ENCODE measurements around the gene TMCC2. TPM values are rescaled to one million over a fixed set of nuclear protein-coding genes. Genes with fewer than 3 reads are reported as not detected.
A peak's percentile ranks its signal among the peaks of the same experiment; 100 is the strongest.

Gene TMCC2
- total RNA-seq, 1 experiment from 2014 or later, result 3.1 TPM

- Histone ChIP-seq H3K9me3 (ENCODE audit: control insufficient read depth, insufficient read depth, low read depth, low read length) (no peaks in the 10 kb centered on the region), H3K27ac (ENCODE audit: low read length) (peak overlapping the region; percentile 85), H3K4me3 (ENCODE audit: low read depth in 2 of 2, low read length in 2 of 2) (no peak overlapping the region), H3K36me3 (ENCODE audit: control insufficient read depth, insufficient read depth, low read length) (no peaks in the 10 kb centered on the region; the same call in 1 of the 2 replicates), H3K4me1 (ENCODE audit: control insufficient read depth, insufficient read depth, low read length) (peaks cover 71% of the 10 kb centered on the region), H3K27me3 (ENCODE audit: control insufficient read depth, insufficient read depth, low read length) (no peaks in the 10 kb centered on the region)
- ChIA-PET CTCF (interaction anchor here (0.5 to 1.3 kb wide), 6 partner anchors 26 to 233 kb away, joined by 3 to 5 read pairs (median 4); no protein-coding TSS in a partner anchor), POLR2A (interaction anchor here (0.6 to 0.7 kb wide), 2 partner anchors 20 to 25 kb away, joined by 3 to 8 read pairs; no protein-coding TSS in a partner anchor)
- DNase-seq (ENCODE audit: low read depth, low spot score), result peak; percentile 84
- intact Hi-C loops (cut with micrococcal nuclease; ENCODE audit: unreplicated experiment) (no loop called here), in situ Hi-C loops (cut with HindIII; ENCODE audit: low pct_unique_long_range_greater_than_20kb, low sequenced_read_pairs) (no loop called here)
- TF ChIP-seq CTCF (IDR thresholded peaks at IDR 0.05), result no peak
- TF ChIP-seq TCF7L2 (IDR thresholded peaks at IDR 0.05; ENCODE audit: low read depth, low read length), result peak; percentile 53; the same call in 1 of the 2 replicates
- no peak for TF ChIP-seq REST (IDR thresholded peaks at IDR 0.05; ENCODE audit: insufficient read depth in 1 of 2, low read depth in 2 of 2, low read length in 1 of 2)
- peak; percentile 71 for TF ChIP-seq POLR2AphosphoS5 (IDR thresholded peaks at IDR 0.05; ENCODE audit: low read depth, low read length)
- ATAC-seq, result peak; percentile 66
- no TSS peak for BruUV-seq (replicated peaks)
Observed at GRCh38 chr1:205298191-205298994, 70.6 kb downstream of the TMCC2 start.

GRCh38 chr1:205300149-205300548, 72.4 kb downstream of the TMCC2 start:
- Histone ChIP-seq H3K9me3 (ENCODE audit: control insufficient read depth, insufficient read depth, low read depth, low read length) (no peaks in the 10 kb centered on the region), H3K27ac (ENCODE audit: low read length) (peak overlapping the region; percentile 54), H3K27me3 (ENCODE audit: control insufficient read depth, insufficient read depth, low read length) (no peaks in the 10 kb centered on the region), H3K36me3 (ENCODE audit: control insufficient read depth, insufficient read depth, low read length) (peaks cover 4% of the 10 kb centered on the region), H3K4me1 (ENCODE audit: control insufficient read depth, insufficient read depth, low read length) (peaks cover 57% of the 10 kb centered on the region), H3K4me3 (ENCODE audit: low read depth in 2 of 2, low read length in 2 of 2) (no peak overlapping the region)
- ChIA-PET CTCF (no interaction called here), POLR2A (no interaction called here)
- no peak for ATAC-seq
- intact Hi-C loops (cut with micrococcal nuclease; ENCODE audit: unreplicated experiment), result loop anchor here (2.0 kb wide), 1 partner anchor 27 kb away; no protein-coding TSS in a partner anchor
- DNase-seq (ENCODE audit: low read depth, low spot score), result no peak
- in situ Hi-C loops (cut with HindIII; ENCODE audit: low pct_unique_long_range_greater_than_20kb, low sequenced_read_pairs), result no loop called here
- BruUV-seq (replicated peaks), result no TSS peak
- TF ChIP-seq SIN3A (IDR thresholded peaks at IDR 0.05; ENCODE audit: borderline replicate concordance, insufficient read depth, low read depth, low read length) (no peak), POLR2AphosphoS5 (IDR thresholded peaks at IDR 0.05; ENCODE audit: low read depth, low read length) (peak; percentile 30; the same call in 1 of the 2 replicates)
